GM23338 (cell line): Measurements from ENCODE around the gene PCNX1. TPM values are rescaled to one million over a fixed set of nuclear protein-coding genes. Genes with fewer than 3 reads are reported as not detected.

Experiments
- ATAC-seq: fragments of 200-7000 bp; cut with Tn5 transposase; 3 replicates; pipeline ENCODE4 v1.9.1; 2020
- DNase-seq: peaks from one replicate; pipeline ENCODE4 v3.0.0-alpha.2; 2015; ENCODE audit warnings: low spot score
- H2AFZ ChIP-seq: fragments of 200-600 bp; sonication (generic); 2 replicates; pipeline ENCODE4 v1.8.0; 2016; ENCODE audit warnings: antibody characterized with exemption, mild to moderate bottlenecking, moderate library complexity
- H3F3A ChIP-seq: fragments of 200-600 bp; sonication (generic); replicated peaks from 2 replicates; pipeline ENCODE4 v1.8.0; 2017; ENCODE audit warnings: antibody characterized with exemption, mixed run types, low read depth
- H3K27ac ChIP-seq: fragments of 200-600 bp; sonication (generic); 2 replicates; pipeline ENCODE4 v1.6.1; 2016; ENCODE audit warnings: low read depth
- H3K27me3 ChIP-seq: fragments of 200-600 bp; sonication (generic); 2 replicates; pipeline ENCODE4 v1.8.0; 2016; ENCODE audit warnings: mild to moderate bottlenecking, mixed run types, moderate library complexity; ENCODE audit not compliant: insufficient read depth
- H3K36me3 ChIP-seq: fragments of 200-600 bp; sonication (generic); 2 replicates; pipeline ENCODE4 v1.8.0; 2016; ENCODE audit warnings: mild to moderate bottlenecking; ENCODE audit not compliant: insufficient read depth
- H3K4me1 ChIP-seq: fragments of 200-600 bp; sonication (generic); 2 replicates; pipeline ENCODE4 v1.8.0; 2016; ENCODE audit warnings: mild to moderate bottlenecking, moderate library complexity; ENCODE audit not compliant: insufficient read depth
- H3K4me2 ChIP-seq: fragments of 200-600 bp; sonication (generic); 2 replicates; pipeline ENCODE4 v1.7.1; 2017; ENCODE audit warnings: mixed run types
- H3K4me3 ChIP-seq: fragments of 200-600 bp; sonication (generic); 2 replicates; pipeline ENCODE4 v1.6.1; 2016; ENCODE audit warnings: mixed run types
- H3K79me2 ChIP-seq: fragments of 200-600 bp; sonication (generic); replicated peaks from 2 replicates; pipeline ENCODE4 v1.8.0; 2017; ENCODE audit warnings: mild to moderate bottlenecking; ENCODE audit not compliant: insufficient read depth
- H3K9me2 ChIP-seq: fragments of 200-600 bp; sonication (generic); 2 replicates; pipeline ENCODE4 v1.8.0; 2017; ENCODE audit not compliant: insufficient read depth
- H4K20me1 ChIP-seq: fragments of 200-600 bp; sonication (generic); replicated peaks from 2 replicates; pipeline ENCODE4 v1.8.0; 2017; ENCODE audit warnings: mild to moderate bottlenecking; ENCODE audit not compliant: insufficient read depth
- H3K27ac Mint-ChIP-seq: 2 replicates; pipeline ENCODE4 v1.8.0; 2020; ENCODE audit warnings: inconsistent platforms, mild to moderate bottlenecking, moderate library complexity, mixed read lengths
- H3K27me3 Mint-ChIP-seq: 3 replicates; pipeline ENCODE4 v1.8.0; 2022; ENCODE audit warnings: low read depth, mild to moderate bottlenecking, moderate library complexity, mixed read lengths, inconsistent platforms; ENCODE audit not compliant: insufficient read depth, poor library complexity
- H3K36me3 Mint-ChIP-seq: 3 replicates; pipeline ENCODE4 v1.8.0; 2021; ENCODE audit warnings: low read depth, mild to moderate bottlenecking, inconsistent platforms, moderate library complexity, mixed read lengths
- H3K4me1 Mint-ChIP-seq: 3 replicates; pipeline ENCODE4 v1.8.0; 2020; ENCODE audit warnings: mild to moderate bottlenecking, inconsistent platforms, mixed read lengths
- H3K4me3 Mint-ChIP-seq: 3 replicates; pipeline ENCODE4 v1.8.0; 2021; ENCODE audit warnings: moderate library complexity, mild to moderate bottlenecking, inconsistent platforms, mixed read lengths
- H3K9me3 Mint-ChIP-seq: 3 replicates; pipeline ENCODE4 v1.8.0; 2020; ENCODE audit warnings: moderate library complexity, mild to moderate bottlenecking, inconsistent platforms, mixed read lengths
- CREB1 ChIP-seq: fragments of 250-450 bp; sonication (Bioruptor Pico); IDR thresholded peaks from 2 replicates; pipeline ENCODE4 v1.5.0; 2020; ENCODE audit warnings: low read depth, mild to moderate bottlenecking, moderate library complexity
- ETS1 ChIP-seq: IDR thresholded peaks from 2 replicates; pipeline ENCODE4 v1.6.1; 2016; ENCODE audit warnings: antibody characterized with exemption
- EZH2 ChIP-seq: fragments of 200-600 bp; sonication (generic); IDR thresholded peaks from one replicate; pipeline ENCODE4 v1.8.0; 2017; ENCODE audit warnings: antibody characterized with exemption, mild to moderate bottlenecking, low read depth; ENCODE audit not compliant: unreplicated experiment
- EZH2phosphoT487 ChIP-seq: fragments of 200-600 bp; sonication (generic); IDR thresholded peaks from one replicate; pipeline ENCODE4 v1.8.1; 2018; ENCODE audit warnings: antibody characterized with exemption; ENCODE audit not compliant: unreplicated experiment
- JUNB ChIP-seq: IDR thresholded peaks from one replicate; pipeline ENCODE4 v1.6.1; 2016; ENCODE audit warnings: antibody characterized with exemption; ENCODE audit not compliant: unreplicated experiment
- NANOG ChIP-seq: IDR thresholded peaks from 2 replicates; pipeline ENCODE4 v1.6.1; 2016; ENCODE audit warnings: antibody characterized with exemption, borderline replicate concordance
- POLR2AphosphoS5 ChIP-seq: IDR thresholded peaks from 2 replicates; pipeline ENCODE4 v1.6.1; 2016; ENCODE audit warnings: antibody characterized with exemption, low read depth
- REST ChIP-seq: IDR thresholded peaks from one replicate; pipeline ENCODE4 v1.6.1; 2018; ENCODE audit warnings: antibody characterized with exemption; ENCODE audit not compliant: unreplicated experiment
- STAT1 ChIP-seq: IDR thresholded peaks from one replicate; pipeline ENCODE4 v1.6.1; 2016; ENCODE audit warnings: antibody characterized with exemption; ENCODE audit not compliant: unreplicated experiment
- ZNF114 ChIP-seq: fragments of 250-450 bp; sonication (Bioruptor Pico); IDR thresholded peaks from 2 replicates; pipeline ENCODE4 v1.5.0; 2020; ENCODE audit warnings: mild to moderate bottlenecking, moderate library complexity
- ZNF331 ChIP-seq: fragments of 250-450 bp; sonication (Bioruptor Pico); IDR thresholded peaks from 2 replicates; pipeline ENCODE4 v1.5.0; 2020; ENCODE audit warnings: low read depth, mild to moderate bottlenecking, moderate library complexity
- polyA plus RNA-seq: library from polyadenylated mRNA; unstranded; fragments of >200 nt; fragmentation: Nextera tagmentation; extraction: Ambion mirVana; gene quantifications from 2 replicates; pipeline ENCODE4 v1.2.1, GENCODE V29; 2016
- total RNA-seq: library from RNA; depleted of rRNA; stranded (reverse); fragments of >200 nt; shearing (Covaris generic); gene quantifications from 2 replicates; pipeline ENCODE4 v1.2.3, GENCODE V29; 2014
- TF ChIP-seq, protein P1 (sequence below), 2 experiments: fragments of 200-600 bp in 1 of 2; sonication (generic) in 1 of 2; conservative IDR thresholded peaks; 2 replicates each; pipeline versions ENCODE4 v1.5.1 to v1.6.1; 2016 to 2017; ENCODE audit warnings: antibody characterized with exemption in 2 of 2, low read depth in 2 of 2, mild to moderate bottlenecking in 2 of 2, moderate library complexity in 1 of 2
- TF ChIP-seq, protein P2 (sequence below): fragments of 250-450 bp; sonication (Bioruptor Pico); IDR thresholded peaks from 2 replicates; pipeline ENCODE4 v1.5.0; 2020; ENCODE audit warnings: mild to moderate bottlenecking, moderate library complexity

PCNX1 gene
- total and polyA plus RNA-seq, 2 experiments from 2014 or later = 19.4 to 53.1 TPM

GRCh38 chr14:70898111-70898745 is 9.0 kb upstream of the PCNX1 start:
- H3K27me3 Mint-ChIP-seq = peaks cover 3% of the 10 kb centered on the region
- no peak for ATAC-seq
- H3K9me3 Mint-ChIP-seq = no peaks in the 10 kb centered on the region
- H3K4me3 Mint-ChIP-seq = no peak overlapping the region
- H3K9me2 ChIP-seq = no peaks in the 10 kb centered on the region
- peak overlapping the region; percentile 53 for H2AFZ ChIP-seq
- H3K27ac Mint-ChIP-seq = no peak overlapping the region
- TF ChIP-seq, protein P1, sequence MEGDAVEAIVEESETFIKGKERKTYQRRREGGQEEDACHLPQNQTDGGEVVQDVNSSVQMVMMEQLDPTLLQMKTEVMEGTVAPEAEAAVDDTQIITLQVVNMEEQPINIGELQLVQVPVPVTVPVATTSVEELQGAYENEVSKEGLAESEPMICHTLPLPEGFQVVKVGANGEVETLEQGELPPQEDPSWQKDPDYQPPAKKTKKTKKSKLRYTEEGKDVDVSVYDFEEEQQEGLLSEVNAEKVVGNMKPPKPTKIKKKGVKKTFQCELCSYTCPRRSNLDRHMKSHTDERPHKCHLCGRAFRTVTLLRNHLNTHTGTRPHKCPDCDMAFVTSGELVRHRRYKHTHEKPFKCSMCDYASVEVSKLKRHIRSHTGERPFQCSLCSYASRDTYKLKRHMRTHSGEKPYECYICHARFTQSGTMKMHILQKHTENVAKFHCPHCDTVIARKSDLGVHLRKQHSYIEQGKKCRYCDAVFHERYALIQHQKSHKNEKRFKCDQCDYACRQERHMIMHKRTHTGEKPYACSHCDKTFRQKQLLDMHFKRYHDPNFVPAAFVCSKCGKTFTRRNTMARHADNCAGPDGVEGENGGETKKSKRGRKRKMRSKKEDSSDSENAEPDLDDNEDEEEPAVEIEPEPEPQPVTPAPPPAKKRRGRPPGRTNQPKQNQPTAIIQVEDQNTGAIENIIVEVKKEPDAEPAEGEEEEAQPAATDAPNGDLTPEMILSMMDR (conservative IDR thresholded peaks at IDR 0.05; ENCODE audit: low read depth in 2 of 2) = no peak
- TF ChIP-seq EZH2 (no peak), ZNF114 (no peak), REST (no peak), STAT1 (no peak), CREB1 (no peak), EZH2phosphoT487 (no peak), NANOG (no peak), ZNF331 (CRISPR knock-in tag) (no peak), ETS1 (no peak), POLR2AphosphoS5 (no peak), JUNB (no peak)
- TF ChIP-seq, protein P2, sequence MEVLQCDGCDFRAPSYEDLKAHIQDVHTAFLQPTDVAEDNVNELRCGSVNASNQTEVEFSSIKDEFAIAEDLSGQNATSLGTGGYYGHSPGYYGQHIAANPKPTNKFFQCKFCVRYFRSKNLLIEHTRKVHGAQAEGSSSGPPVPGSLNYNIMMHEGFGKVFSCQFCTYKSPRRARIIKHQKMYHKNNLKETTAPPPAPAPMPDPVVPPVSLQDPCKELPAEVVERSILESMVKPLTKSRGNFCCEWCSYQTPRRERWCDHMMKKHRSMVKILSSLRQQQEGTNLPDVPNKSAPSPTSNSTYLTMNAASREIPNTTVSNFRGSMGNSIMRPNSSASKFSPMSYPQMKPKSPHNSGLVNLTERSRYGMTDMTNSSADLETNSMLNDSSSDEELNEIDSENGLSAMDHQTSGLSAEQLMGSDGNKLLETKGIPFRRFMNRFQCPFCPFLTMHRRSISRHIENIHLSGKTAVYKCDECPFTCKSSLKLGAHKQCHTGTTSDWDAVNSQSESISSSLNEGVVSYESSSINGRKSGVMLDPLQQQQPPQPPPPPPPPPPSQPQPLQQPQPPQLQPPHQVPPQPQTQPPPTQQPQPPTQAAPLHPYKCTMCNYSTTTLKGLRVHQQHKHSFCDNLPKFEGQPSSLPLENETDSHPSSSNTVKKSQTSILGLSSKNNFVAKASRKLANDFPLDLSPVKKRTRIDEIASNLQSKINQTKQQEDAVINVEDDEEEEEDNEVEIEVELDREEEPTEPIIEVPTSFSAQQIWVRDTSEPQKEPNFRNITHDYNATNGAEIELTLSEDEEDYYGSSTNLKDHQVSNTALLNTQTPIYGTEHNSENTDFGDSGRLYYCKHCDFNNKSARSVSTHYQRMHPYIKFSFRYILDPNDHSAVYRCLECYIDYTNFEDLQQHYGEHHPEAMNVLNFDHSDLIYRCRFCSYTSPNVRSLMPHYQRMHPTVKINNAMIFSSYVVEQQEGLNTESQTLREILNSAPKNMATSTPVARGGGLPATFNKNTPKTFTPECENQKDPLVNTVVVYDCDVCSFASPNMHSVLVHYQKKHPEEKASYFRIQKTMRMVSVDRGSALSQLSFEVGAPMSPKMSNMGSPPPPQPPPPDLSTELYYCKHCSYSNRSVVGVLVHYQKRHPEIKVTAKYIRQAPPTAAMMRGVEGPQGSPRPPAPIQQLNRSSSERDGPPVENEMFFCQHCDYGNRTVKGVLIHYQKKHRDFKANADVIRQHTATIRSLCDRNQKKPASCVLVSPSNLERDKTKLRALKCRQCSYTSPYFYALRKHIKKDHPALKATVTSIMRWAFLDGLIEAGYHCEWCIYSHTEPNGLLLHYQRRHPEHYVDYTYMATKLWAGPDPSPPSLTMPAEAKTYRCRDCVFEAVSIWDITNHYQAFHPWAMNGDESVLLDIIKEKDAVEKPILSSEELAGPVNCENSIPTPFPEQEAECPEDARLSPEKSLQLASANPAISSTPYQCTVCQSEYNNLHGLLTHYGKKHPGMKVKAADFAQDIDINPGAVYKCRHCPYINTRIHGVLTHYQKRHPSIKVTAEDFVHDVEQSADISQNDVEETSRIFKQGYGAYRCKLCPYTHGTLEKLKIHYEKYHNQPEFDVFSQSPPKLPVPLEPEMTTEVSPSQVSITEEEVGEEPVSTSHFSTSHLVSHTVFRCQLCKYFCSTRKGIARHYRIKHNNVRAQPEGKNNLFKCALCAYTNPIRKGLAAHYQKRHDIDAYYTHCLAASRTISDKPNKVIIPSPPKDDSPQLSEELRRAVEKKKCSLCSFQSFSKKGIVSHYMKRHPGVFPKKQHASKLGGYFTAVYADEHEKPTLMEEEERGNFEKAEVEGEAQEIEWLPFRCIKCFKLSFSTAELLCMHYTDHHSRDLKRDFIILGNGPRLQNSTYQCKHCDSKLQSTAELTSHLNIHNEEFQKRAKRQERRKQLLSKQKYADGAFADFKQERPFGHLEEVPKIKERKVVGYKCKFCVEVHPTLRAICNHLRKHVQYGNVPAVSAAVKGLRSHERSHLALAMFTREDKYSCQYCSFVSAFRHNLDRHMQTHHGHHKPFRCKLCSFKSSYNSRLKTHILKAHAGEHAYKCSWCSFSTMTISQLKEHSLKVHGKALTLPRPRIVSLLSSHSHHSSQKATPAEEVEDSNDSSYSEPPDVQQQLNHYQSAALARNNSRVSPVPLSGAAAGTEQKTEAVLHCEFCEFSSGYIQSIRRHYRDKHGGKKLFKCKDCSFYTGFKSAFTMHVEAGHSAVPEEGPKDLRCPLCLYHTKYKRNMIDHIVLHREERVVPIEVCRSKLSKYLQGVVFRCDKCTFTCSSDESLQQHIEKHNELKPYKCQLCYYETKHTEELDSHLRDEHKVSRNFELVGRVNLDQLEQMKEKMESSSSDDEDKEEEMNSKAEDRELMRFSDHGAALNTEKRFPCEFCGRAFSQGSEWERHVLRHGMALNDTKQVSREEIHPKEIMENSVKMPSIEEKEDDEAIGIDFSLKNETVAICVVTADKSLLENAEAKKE (CRISPR knock-in tag) = no peak
- H3K4me1 ChIP-seq = no peaks in the 10 kb centered on the region
- no peaks in the 10 kb centered on the region for H3F3A ChIP-seq
- H3K4me1 Mint-ChIP-seq = peaks cover 10% of the 10 kb centered on the region; the same call in 2 of the 3 replicates
- H3K27ac ChIP-seq = no peak overlapping the region
- H3K4me2 ChIP-seq = no peak overlapping the region
- H4K20me1 ChIP-seq = no peaks in the 10 kb centered on the region
- no peak for DNase-seq
- H3K36me3 ChIP-seq = no peaks in the 10 kb centered on the region
- no peaks in the 10 kb centered on the region for H3K79me2 ChIP-seq
- no peak overlapping the region for H3K4me3 ChIP-seq
- no peaks in the 10 kb centered on the region for H3K36me3 Mint-ChIP-seq
- no peaks in the 10 kb centered on the region for H3K27me3 ChIP-seq
